Astrocyte (in vitro differentiated cells and primary cell): Measurements from ENCODE around the gene NTN1. TPM values are rescaled to one million over a fixed set of nuclear protein-coding genes. Genes with fewer than 3 reads are reported as not detected.

ENCODE experiments used
- DNase-seq: peaks from one replicate; pipeline ENCODE4 v3.0.0-alpha.2; 2010; ENCODE audit warnings: low read depth
- FAIRE-seq: peaks from 2 replicates; lab custom pipeline; 2011; peaks lifted over from hg19 to GRCh38; lab: Jason Lieb, UNC
- H2AFZ ChIP-seq: 2 replicates; pipeline ENCODE4 v1.6.0; 2012; ENCODE audit warnings: low read depth, low read length, inconsistent platforms
- H3K27ac ChIP-seq: 2 replicates; pipeline ENCODE4 v1.5.1; 2011; ENCODE audit warnings: low read depth, low read length, inconsistent platforms
- H3K27me3 ChIP-seq: 2 replicates; pipeline ENCODE4 v1.6.0; 2011; ENCODE audit warnings: low read length, inconsistent platforms; ENCODE audit not compliant: insufficient read depth
- H3K36me3 ChIP-seq: 2 replicates; pipeline ENCODE4 v1.5.1; 2011; ENCODE audit warnings: low read length, inconsistent platforms; ENCODE audit not compliant: insufficient read depth
- H3K4me1 ChIP-seq: 2 replicates; pipeline ENCODE4 v1.5.1; 2011; ENCODE audit warnings: low read length, inconsistent platforms; ENCODE audit not compliant: insufficient read depth
- H3K4me2 ChIP-seq: 2 replicates; pipeline ENCODE4 v1.6.0; 2012; ENCODE audit warnings: low read length, inconsistent platforms
- H3K4me3 ChIP-seq: 2 replicates; pipeline ENCODE4 v1.5.1; 2011; ENCODE audit warnings: low read depth, mild to moderate bottlenecking, low read length, inconsistent platforms; ENCODE audit not compliant: insufficient read depth
- H3K79me2 ChIP-seq: 2 replicates; pipeline ENCODE4 v1.6.0; 2012; ENCODE audit warnings: mild to moderate bottlenecking, low read length, inconsistent platforms; ENCODE audit not compliant: insufficient read depth
- H3K9ac ChIP-seq: 2 replicates; pipeline ENCODE4 v1.6.0; 2012; ENCODE audit warnings: mild to moderate bottlenecking, low read length, inconsistent platforms
- H3K9me3 ChIP-seq: 2 replicates; pipeline ENCODE4 v1.5.1; 2012; ENCODE audit warnings: low read depth, mild to moderate bottlenecking, low read length, inconsistent platforms; ENCODE audit not compliant: insufficient read depth
- H4K20me1 ChIP-seq: 2 replicates; pipeline ENCODE4 v1.6.0; 2012; ENCODE audit warnings: low read length, inconsistent platforms; ENCODE audit not compliant: insufficient read depth
- H3K27ac Mint-ChIP-seq: one replicate; pipeline ENCODE4 v1.8.0; 2021; ENCODE audit warnings: mild to moderate bottlenecking, mixed read lengths; ENCODE audit not compliant: unreplicated experiment
- H3K27me3 Mint-ChIP-seq: one replicate; pipeline ENCODE4 v1.8.0; 2021; ENCODE audit warnings: low read depth, mixed read lengths; ENCODE audit not compliant: unreplicated experiment
- H3K36me3 Mint-ChIP-seq: one replicate; pipeline ENCODE4 v1.8.0; 2021; ENCODE audit warnings: low read depth, mixed read lengths; ENCODE audit not compliant: unreplicated experiment
- H3K4me1 Mint-ChIP-seq: one replicate; pipeline ENCODE4 v1.8.0; 2021; ENCODE audit warnings: low read depth, mixed read lengths; ENCODE audit not compliant: unreplicated experiment
- H3K4me3 Mint-ChIP-seq: one replicate; pipeline ENCODE4 v1.8.0; 2021; ENCODE audit warnings: mild to moderate bottlenecking, moderate library complexity, mixed read lengths; ENCODE audit not compliant: unreplicated experiment
- H3K9me3 Mint-ChIP-seq: one replicate; pipeline ENCODE4 v1.8.0; 2021; ENCODE audit warnings: mild to moderate bottlenecking, mixed read lengths; ENCODE audit not compliant: unreplicated experiment
- CTCF ChIP-seq: IDR thresholded peaks from 2 replicates; pipeline ENCODE4 v1.5.1; 2011; ENCODE audit warnings: low read depth, mild to moderate bottlenecking, inconsistent platforms, low read length, moderate library complexity; ENCODE audit not compliant: insufficient read depth
- EZH2 ChIP-seq: IDR thresholded peaks from 2 replicates; pipeline ENCODE4 v1.6.1; 2012; ENCODE audit warnings: mild to moderate bottlenecking, low read length, inconsistent platforms; ENCODE audit not compliant: insufficient read depth
- total RNA-seq: library from RNA; stranded (reverse); gene quantifications from 2 replicates; pipeline ENCODE4 v1.2.1, GENCODE V29; 2021

The NTN1 gene
- total RNA-seq, 1 donor from 2014 or later, result 9.8 TPM

GRCh38 chr17:9249245-9249953 is 228.1 kb downstream of the NTN1 start:
- no peak overlapping the region for H3K9ac ChIP-seq
- H2AFZ ChIP-seq, result no peak overlapping the region
- Mint-ChIP-seq H3K4me1 (no peaks in the 10 kb centered on the region), H3K36me3 (peaks cover 9% of the 10 kb centered on the region), H3K9me3 (no peaks in the 10 kb centered on the region), H3K27ac (no peak overlapping the region), H3K27me3 (peaks cover 6% of the 10 kb centered on the region), H3K4me3 (no peak overlapping the region)
- H3K27me3 ChIP-seq, result no peaks in the 10 kb centered on the region
- no peak overlapping the region for H3K27ac ChIP-seq
- TF ChIP-seq EZH2 (no peak), CTCF (no peak)
- H3K4me1 ChIP-seq, result no peaks in the 10 kb centered on the region
- H3K9me3 ChIP-seq, result no peaks in the 10 kb centered on the region
- H4K20me1 ChIP-seq, result no peaks in the 10 kb centered on the region
- H3K4me2 ChIP-seq, result no peak overlapping the region
- DNase-seq, result no peak
- H3K4me3 ChIP-seq, result no peak overlapping the region
- H3K79me2 ChIP-seq, result no peaks in the 10 kb centered on the region
- H3K36me3 ChIP-seq, result no peaks in the 10 kb centered on the region
- FAIRE-seq, result no peak

GRCh38 chr17:9251273-9251672 is 230.0 kb downstream of the NTN1 start:
- TF ChIP-seq CTCF, result no peak
- TF ChIP-seq EZH2, result no peak
- no peak for FAIRE-seq
- no peak overlapping the region for H3K27ac ChIP-seq

DNA sequence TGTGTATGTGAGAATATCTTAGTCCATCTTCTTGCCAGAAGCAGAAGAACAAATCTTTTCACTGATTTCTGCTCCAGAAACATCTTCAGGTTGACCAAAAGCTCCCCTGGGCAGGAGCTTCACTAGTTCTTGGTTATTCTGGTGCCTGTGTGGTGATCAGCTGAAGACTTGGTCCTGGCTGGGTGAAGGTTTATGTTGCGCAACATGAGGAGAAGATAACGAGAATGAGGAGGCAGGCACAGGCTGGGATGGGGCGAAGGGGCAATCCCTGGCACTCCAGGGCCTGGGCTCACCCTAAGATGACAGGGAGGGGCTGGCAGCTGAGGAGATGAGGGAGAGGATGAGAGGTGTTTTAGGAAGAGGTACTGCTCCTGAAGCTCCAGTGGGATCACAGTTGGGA is 232.0 kb downstream of the NTN1 start:
- Histone ChIP-seq H3K27me3 (no peaks in the 10 kb centered on the region), H2AFZ (no peak overlapping the region), H3K27ac (no peak overlapping the region), H3K36me3 (no peaks in the 10 kb centered on the region), H4K20me1 (peaks cover 4% of the 10 kb centered on the region), H3K9ac (no peak overlapping the region), H3K79me2 (no peaks in the 10 kb centered on the region), H3K4me1 (peaks cover 16% of the 10 kb centered on the region), H3K4me3 (no peak overlapping the region), H3K4me2 (no peak overlapping the region), H3K9me3 (no peaks in the 10 kb centered on the region)
- DNase-seq, result no peak
- Mint-ChIP-seq H3K36me3 (peaks cover 5% of the 10 kb centered on the region), H3K4me3 (no peak overlapping the region), H3K27me3 (peaks cover 4% of the 10 kb centered on the region), H3K9me3 (no peaks in the 10 kb centered on the region), H3K4me1 (peaks cover 18% of the 10 kb centered on the region), H3K27ac (no peak overlapping the region)
- FAIRE-seq, result no peak
- TF ChIP-seq CTCF (no peak), EZH2 (no peak)

More at GRCh38 chr17:9251273-9251672, 230.0 kb downstream of the NTN1 start:
- H3K4me1 ChIP-seq, result no peaks in the 10 kb centered on the region
- Mint-ChIP-seq H3K27me3 (peaks cover 6% of the 10 kb centered on the region), H3K36me3 (peaks cover 9% of the 10 kb centered on the region), H3K27ac (no peak overlapping the region), H3K9me3 (no peaks in the 10 kb centered on the region), H3K4me3 (no peak overlapping the region), H3K4me1 (peaks cover 2% of the 10 kb centered on the region)
- no peak overlapping the region for H3K4me2 ChIP-seq
- no peak for DNase-seq
- peaks cover 4% of the 10 kb centered on the region for H4K20me1 ChIP-seq
- H3K4me3 ChIP-seq, result no peak overlapping the region
- H3K9ac ChIP-seq, result no peak overlapping the region
- H3K36me3 ChIP-seq, result no peaks in the 10 kb centered on the region
- H2AFZ ChIP-seq, result no peak overlapping the region
- H3K79me2 ChIP-seq, result no peaks in the 10 kb centered on the region
- H3K9me3 ChIP-seq, result no peaks in the 10 kb centered on the region
- H3K27me3 ChIP-seq, result no peaks in the 10 kb centered on the region
